Eye (tissue), 1 donor: Measurements from ENCODE around the gene HELLS.
"Not testable (repeated sequence)": the region's sequence is repeated elsewhere in the genome, so short reads cannot be mapped to it uniquely, and the experiment has no call there.

Experiments used
- DNase-seq: peaks from one replicate; pipeline ENCODE4 v3.0.0-alpha.2; 2015

The HELLS gene

GRCh38 chr10:94614558-94614957, 69.0 kb downstream of the HELLS start:
- DNase-seq, result no peak

GRCh38 chr10:94617389-94617944, 71.9 kb downstream of the HELLS start:
- no peak for DNase-seq

- DNase-seq, result no peak
Measured at GRCh38 chr10:94622666-94623205, 77.1 kb downstream of the HELLS start.

- DNase-seq, result no peak
Measured at GRCh38 chr10:94623572-94623971, 78.0 kb downstream of the HELLS start.

GRCh38 chr10:94626476-94626875, 80.9 kb downstream of the HELLS start:
- DNase-seq, result no peak

- DNase-seq, result no peak
Measured at GRCh38 chr10:94627511-94627910, 81.9 kb downstream of the HELLS start.

GRCh38 chr10:94630017-94630688, 84.6 kb downstream of the HELLS start:
- peak; percentile 65 for DNase-seq

- no peak for DNase-seq
Measured at GRCh38 chr10:94631077-94631875, 85.7 kb downstream of the HELLS start.

GRCh38 chr10:94632954-94633353, 87.4 kb downstream of the HELLS start:
- no peak for DNase-seq

GRCh38 chr10:94638097-94638496, 92.5 kb downstream of the HELLS start:
- not testable (repeated sequence) for DNase-seq

GRCh38 chr10:94639902-94640301, 94.3 kb downstream of the HELLS start:
- no peak for DNase-seq

GRCh38 chr10:94640562-94640961, 95.0 kb downstream of the HELLS start:
- DNase-seq, result no peak

GRCh38 chr10:94641480-94641879, 95.9 kb downstream of the HELLS start:
- DNase-seq, result no peak

GRCh38 chr10:94644352-94644751, 98.8 kb downstream of the HELLS start:
- no peak for DNase-seq

GRCh38 chr10:94645285-94645684, 99.7 kb downstream of the HELLS start:
- no peak for DNase-seq
